ENCODE data around the gene TMEM53.

- no peak for TF ChIP-seq CTCF (IDR thresholded peaks at IDR 0.05; ENCODE audit: insufficient read depth, low read length, poor library complexity, severe bottlenecking)
- no peak for TF ChIP-seq EZH2phosphoT487 (conservative IDR thresholded peaks at IDR 0.05; ENCODE audit: low read length)
Measured at GRCh38 chr1:44651069-44651468, 23.2 kb downstream of the TMEM53 start.

Measured in SU-DHL-6 (cell line).